ENCODE measurements around the gene AP1S2.

Gene AP1S2

DNA sequence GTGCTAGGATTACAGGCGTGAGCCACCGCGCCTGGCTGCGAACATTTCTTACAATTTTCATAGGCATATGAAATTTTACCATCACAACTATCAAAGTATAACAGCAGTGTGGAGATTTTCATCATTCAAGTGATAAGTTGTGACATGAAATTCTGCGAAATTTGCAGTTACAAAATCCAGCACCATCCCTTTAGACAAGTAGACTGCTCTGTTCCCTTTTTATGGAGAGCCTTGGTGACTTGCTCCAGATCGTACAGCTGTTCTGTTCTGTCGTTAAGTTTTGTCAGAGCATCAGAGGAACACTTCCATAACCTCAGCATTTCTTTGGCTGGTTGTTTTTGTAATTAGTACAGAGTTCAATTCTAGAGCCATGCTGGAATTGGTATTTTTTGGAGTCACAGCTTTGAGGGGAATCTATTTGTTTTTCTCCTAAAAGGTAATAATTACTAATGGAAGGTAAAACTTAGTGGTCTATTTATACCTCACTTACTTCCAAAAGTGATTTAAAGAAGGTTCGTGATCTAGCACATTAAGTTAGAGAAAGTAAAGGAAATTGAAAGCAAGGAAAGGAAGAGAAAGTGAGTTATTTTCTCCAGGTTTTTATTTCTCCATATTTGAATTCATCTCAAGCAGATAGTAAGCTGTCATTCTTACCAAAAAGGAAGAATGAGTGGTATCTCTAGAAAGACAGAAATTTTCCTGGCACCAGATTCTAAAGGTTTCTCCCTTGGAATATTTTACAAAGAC, 42.2 kb downstream of the AP1S2 start:
- DNase-seq (ENCODE audit: low spot score): no peak

DNA sequence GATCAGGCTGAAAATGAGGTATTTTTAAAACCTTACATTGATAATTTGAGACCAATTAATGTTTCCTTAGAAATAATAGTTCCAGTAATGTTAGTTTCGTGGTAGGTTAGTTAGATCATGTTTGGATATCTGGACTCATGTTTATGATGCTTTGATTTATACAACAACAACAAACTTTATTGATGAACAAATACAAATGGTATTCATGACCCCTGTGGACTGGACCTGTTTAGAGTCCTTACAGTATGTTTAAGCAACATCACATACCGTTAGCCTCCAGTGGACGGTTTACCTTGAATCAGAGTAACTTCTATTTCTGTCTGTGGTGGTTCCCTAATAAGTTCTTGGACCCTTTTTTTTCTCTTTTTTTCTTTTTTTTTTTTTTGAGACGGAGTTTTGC, 46.4 kb downstream of the AP1S2 start:
- DNase-seq (ENCODE audit: low spot score): no peak

DNA sequence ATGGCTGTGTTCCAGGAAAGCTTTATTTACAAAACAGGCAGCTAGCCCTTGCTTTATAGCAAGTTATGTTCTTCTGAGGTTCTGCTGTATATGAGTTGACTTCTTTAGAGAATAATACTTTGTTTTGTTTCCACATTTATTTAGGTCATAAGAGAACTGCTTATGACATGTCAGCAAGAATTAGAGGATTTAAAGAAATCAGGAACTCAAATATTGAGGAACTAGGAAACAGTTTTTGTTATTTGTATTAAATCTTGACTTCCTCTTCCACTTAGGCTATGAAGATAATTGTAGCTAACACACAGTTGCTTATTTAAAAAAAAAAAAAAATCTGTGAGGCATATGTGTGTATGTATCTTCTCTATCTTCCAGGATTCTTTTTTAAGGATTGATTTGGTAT, 50.0 kb downstream of the AP1S2 start:
- no peak for DNase-seq (ENCODE audit: low spot score)

DNA sequence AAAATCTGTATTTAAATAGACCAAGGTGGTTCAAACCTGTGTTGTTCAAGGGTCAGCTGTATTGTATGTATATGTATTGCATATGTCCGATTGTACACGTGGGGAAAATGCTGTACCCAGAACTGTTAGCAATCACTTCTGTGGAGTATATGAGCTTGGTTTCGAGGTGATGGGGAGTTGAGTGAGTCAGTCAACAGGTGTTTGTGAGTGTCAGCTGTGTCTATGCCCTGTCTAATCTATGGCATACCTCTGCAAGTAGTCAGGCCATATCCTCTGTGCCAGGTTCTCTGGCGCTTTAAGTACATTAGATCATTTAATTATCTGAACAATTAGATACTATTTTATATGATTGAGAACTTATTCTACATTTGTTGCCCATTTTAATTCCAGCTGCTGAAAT, 56.9 kb downstream of the AP1S2 start:
- DNase-seq (ENCODE audit: low spot score): no peak

DNA sequence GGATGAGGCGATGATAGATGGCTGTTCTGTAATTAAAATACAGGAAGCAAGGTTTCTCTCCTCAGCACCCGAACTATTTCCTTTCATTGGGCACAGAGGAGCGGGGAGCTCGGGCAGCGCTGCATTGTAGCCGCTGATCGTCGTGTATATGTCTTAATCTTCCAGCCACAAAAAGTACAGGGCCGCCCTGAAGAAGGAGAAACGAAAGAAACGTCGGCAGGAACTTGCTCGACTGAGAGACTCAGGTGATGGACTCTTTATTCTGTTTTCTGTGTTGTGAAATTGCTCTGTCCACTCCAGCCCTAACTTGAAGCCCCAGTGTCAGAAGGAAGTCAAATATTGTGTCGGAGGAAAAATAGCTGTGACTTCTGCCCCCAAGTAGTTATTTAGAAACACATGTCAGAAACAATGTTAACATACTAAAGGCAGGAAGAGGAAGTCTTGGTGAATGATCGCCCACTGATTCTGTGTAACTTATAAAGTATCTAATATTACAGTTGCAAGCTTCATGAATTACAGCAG, 63.8 kb downstream of the AP1S2 start:
- no peak for DNase-seq (ENCODE audit: low spot score)

DNA sequence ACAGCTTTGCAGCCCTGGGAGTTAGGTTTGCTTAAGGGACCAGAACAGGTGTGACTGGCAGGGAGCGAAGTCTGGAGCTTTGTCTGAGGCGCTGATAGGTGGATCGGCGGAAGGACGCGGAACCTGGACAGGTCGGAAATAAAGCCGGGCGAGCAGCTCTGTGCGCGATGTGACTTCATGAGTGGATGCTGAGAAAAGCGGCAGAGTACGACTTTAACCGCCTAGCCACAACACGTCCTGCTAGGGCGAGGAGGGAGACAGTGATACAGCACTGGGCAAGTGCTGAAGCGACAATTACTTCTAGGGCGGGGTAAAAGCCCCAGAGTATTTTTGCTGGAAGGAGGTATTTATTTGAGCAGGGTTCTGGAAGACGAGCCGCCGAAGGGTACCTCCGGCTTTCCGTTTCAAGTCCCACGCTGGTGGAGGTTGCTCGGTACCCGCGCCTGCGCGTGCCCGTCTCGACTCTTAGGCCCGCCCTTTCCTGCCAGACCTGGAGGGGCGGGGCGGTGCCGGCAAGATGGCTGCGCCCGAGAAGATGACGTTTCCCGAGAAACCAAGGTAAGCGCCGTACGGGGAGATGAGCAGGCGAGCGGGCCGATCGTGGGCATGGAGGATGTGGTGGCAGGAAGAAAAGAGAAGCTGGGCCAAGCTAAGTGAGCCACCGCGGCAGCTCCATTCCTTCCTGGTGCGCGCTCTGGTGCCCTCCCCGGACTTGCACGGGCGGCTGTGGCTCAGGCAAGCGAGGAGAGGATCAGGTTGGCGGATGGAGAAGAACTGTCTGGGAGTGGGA, 64.4 kb downstream of the AP1S2 start, which contains the start of gene ZRSR2:
TSS of gene ZRSR2 (plus strand) at position 506 of the 790 bp plus-strand sequence. CDS start at position 518, 12 bp downstream.
- DNase-seq (ENCODE audit: low spot score): peak; percentile 81

DNA sequence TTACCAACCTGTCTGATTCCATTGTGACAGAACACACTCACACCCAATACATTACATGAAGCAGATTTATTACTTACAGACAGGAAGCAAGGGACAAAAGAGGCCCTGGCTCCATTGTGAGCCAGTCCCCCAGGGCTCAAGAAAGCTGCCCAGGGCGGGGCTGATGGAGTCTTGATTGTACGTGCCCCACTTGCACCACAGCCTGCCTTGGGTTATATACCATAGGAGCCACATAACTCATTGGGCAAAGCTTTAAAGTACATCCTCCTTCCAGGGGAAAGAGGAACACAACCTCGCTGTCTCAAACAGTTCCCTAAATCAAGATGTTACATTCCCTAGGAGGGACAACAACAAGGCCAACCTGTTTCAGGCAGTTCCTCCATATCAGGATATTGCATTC, 67.7 kb downstream of the AP1S2 start:
- DNase-seq (ENCODE audit: low spot score): no peak

DNA sequence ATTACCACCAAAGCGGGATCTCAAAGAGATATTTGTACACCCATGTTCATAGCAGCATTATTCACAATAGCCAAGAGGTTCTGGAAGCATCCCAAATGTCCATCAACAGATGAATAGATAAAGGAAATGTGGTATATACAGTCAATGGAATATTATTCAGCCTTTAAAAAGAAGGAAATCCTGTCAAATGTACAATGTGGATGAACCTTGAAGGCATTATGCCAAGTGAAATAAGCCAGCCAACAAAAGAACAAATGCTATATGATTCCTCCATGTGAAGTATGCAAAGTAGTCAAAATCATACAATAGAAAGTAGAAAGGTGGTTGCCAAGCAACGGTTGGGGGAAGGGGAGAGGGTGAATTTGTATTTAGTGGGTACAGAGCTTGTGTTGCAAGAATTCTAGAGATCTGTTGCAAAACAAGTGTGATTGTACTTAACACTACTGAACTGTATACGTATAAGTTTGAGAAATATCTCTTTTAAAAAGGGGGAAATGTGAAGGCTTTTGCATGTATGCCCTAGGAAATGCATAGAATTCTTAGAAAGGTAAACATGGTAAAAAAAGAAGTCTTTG, 69.3 kb downstream of the AP1S2 start:
- DNase-seq (ENCODE audit: low spot score): no peak

DNA sequence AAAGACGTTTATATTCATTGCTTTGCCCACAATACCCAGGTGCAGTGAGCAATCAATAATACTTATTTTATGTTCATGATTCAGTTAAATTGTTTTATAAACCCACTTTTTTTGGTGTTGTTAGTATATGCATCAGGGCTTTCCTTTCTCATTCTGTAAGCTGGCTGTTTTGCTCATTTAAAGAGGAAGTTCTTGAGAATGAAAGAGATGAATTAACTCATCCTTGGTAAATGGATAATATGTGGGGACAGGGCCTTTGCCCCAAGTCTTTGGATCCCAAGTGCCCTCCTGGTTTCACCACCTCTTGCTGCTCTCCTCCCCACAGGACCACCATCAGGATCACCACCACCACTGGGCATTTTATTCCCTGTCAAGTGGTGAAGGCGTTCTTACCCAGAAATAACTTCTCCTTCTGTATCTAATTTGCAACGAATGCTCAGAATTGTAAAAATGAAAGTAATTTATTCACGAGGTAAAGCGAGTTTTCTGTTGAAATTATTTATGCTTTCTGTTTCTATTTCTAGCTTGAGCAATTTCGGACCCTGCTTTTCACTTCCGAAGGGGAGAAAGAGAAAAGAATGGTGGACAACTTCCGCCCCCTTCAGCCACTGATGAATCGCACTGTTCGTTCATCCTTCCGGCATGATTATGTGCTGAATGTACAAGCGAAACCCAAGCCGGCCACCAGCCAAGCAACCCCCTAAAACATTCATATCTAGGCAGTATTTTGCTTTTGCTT, 72.5 kb downstream of the AP1S2 start:
- no peak for DNase-seq (ENCODE audit: low spot score)
